Measurements from ENCODE around the gene TTBK1. TPM values are rescaled to one million over a fixed set of nuclear protein-coding genes. Genes with fewer than 3 reads are reported as not detected.

The TTBK1 gene
- total RNA-seq, 2 experiments from 2014 or later, result 0.30 to 0.40 TPM

GRCh38 chr6:43291708-43292107, 48.4 kb downstream of the TTBK1 start:
- no peaks in the 10 kb centered on the region for H3K36me3 Mint-ChIP-seq (ENCODE audit: low read depth)
- DNase-seq (no peak), ATAC-seq (no peak)
- ChIA-PET CTCF (interaction anchor here (0.6 to 0.7 kb wide), 3 partner anchors 17 to 68 kb away, joined by 3 read pairs; partner anchors contain the start of gene CRIP3), POLR2A (no interaction called here)
- H3K27me3 Mint-ChIP-seq, result peaks cover 2% of the 10 kb centered on the region
- intact Hi-C loops (cut with DNase I, micrococcal nuclease), result no loop called here
- no peaks in the 10 kb centered on the region for H3K4me1 Mint-ChIP-seq
- no peak overlapping the region for H3K27ac Mint-ChIP-seq
- no peaks in the 10 kb centered on the region for H3K9me3 Mint-ChIP-seq (ENCODE audit: low read depth)
- H3K4me3 Mint-ChIP-seq, result no peak overlapping the region

- no peaks in the 10 kb centered on the region for H3K27me3 Mint-ChIP-seq
- CTCF ChIA-PET, result interaction anchor here (0.7 kb wide), 1 partner anchor 16 kb away, joined by 3 read pairs; the partner anchor contains the start of gene CRIP3
- intact Hi-C loops (cut with DNase I, micrococcal nuclease), result no loop called here
These were observed 49.1 kb downstream of the TTBK1 start for GRCh38 chr6:43292341-43292740.

GRCh38 chr6:43292763-43293318, 49.6 kb downstream of the TTBK1 start:
- Mint-ChIP-seq H3K27ac (no peak overlapping the region), H3K4me1 (no peaks in the 10 kb centered on the region), H3K27me3 (no peaks in the 10 kb centered on the region), H3K9me3 (ENCODE audit: low read depth) (no peaks in the 10 kb centered on the region), H3K36me3 (ENCODE audit: low read depth) (no peaks in the 10 kb centered on the region), H3K4me3 (no peak overlapping the region)
- intact Hi-C loops (cut with DNase I, micrococcal nuclease), result no loop called here
- ChIA-PET CTCF (no interaction called here), POLR2A (no interaction called here)
- DNase-seq (no peak), ATAC-seq (no peak)

More at GRCh38 chr6:43292341-43292740, 49.1 kb downstream of the TTBK1 start:
- H3K9me3 Mint-ChIP-seq (ENCODE audit: low read depth), result no peaks in the 10 kb centered on the region
- H3K4me3 Mint-ChIP-seq, result no peak overlapping the region
- no peak overlapping the region for H3K27ac Mint-ChIP-seq
- no peaks in the 10 kb centered on the region for H3K4me1 Mint-ChIP-seq
- DNase-seq (no peak), ATAC-seq (no peak)
- POLR2A ChIA-PET, result no interaction called here
- H3K36me3 Mint-ChIP-seq (ENCODE audit: low read depth), result no peaks in the 10 kb centered on the region

GRCh38 chr6:43293698-43294097, 50.4 kb downstream of the TTBK1 start:
- Mint-ChIP-seq H3K9me3 (ENCODE audit: low read depth) (no peaks in the 10 kb centered on the region), H3K4me3 (no peak overlapping the region), H3K36me3 (ENCODE audit: low read depth) (no peaks in the 10 kb centered on the region), H3K27me3 (peaks cover under 1% of the 10 kb centered on the region), H3K4me1 (no peaks in the 10 kb centered on the region), H3K27ac (no peak overlapping the region)
- intact Hi-C loops (cut with DNase I, micrococcal nuclease), result no loop called here
- POLR2A ChIA-PET, result no interaction called here
- DNase-seq (no peak), ATAC-seq (no peak)
- CTCF ChIA-PET, result no interaction called here

- ChIA-PET POLR2A (no interaction called here), CTCF (no interaction called here)
- DNase-seq (no peak), ATAC-seq (no peak)
- Mint-ChIP-seq H3K4me3 (no peak overlapping the region), H3K36me3 (ENCODE audit: low read depth) (no peaks in the 10 kb centered on the region), H3K27me3 (peaks cover 2% of the 10 kb centered on the region), H3K27ac (no peak overlapping the region), H3K4me1 (no peaks in the 10 kb centered on the region), H3K9me3 (ENCODE audit: low read depth) (no peaks in the 10 kb centered on the region)
- intact Hi-C loops (cut with DNase I, micrococcal nuclease), result no loop called here
These were observed 51.3 kb downstream of the TTBK1 start for GRCh38 chr6:43294536-43294935.

- CTCF ChIA-PET, result interaction anchor here (0.7 to 1.4 kb wide), 4 partner anchors 33 to 613 kb away, joined by 3 to 6 read pairs (median 4); no protein-coding TSS in a partner anchor
- peaks cover 2% of the 10 kb centered on the region for H3K27me3 Mint-ChIP-seq
- POLR2A ChIA-PET, result no interaction called here
- DNase-seq, result no peak
- H3K4me1 Mint-ChIP-seq, result no peaks in the 10 kb centered on the region
- no peaks in the 10 kb centered on the region for H3K9me3 Mint-ChIP-seq (ENCODE audit: low read depth)
- no peaks in the 10 kb centered on the region for H3K36me3 Mint-ChIP-seq (ENCODE audit: low read depth)
- H3K4me3 Mint-ChIP-seq, result no peak overlapping the region
- no peak overlapping the region for H3K27ac Mint-ChIP-seq
- intact Hi-C loops (cut with DNase I, micrococcal nuclease), result no loop called here
- no peak for ATAC-seq
These were observed 52.2 kb downstream of the TTBK1 start for GRCh38 chr6:43295456-43295855.

GRCh38 chr6:43296780-43297497, 53.7 kb downstream of the TTBK1 start:
- H3K9me3 Mint-ChIP-seq (ENCODE audit: low read depth), result no peaks in the 10 kb centered on the region
- POLR2A ChIA-PET, result interaction anchor here (0.5 kb wide), 1 partner anchor 11 kb away, joined by 3 read pairs; no protein-coding TSS in a partner anchor
- DNase-seq, result no peak
- H3K4me3 Mint-ChIP-seq, result no peak overlapping the region
- H3K36me3 Mint-ChIP-seq (ENCODE audit: low read depth), result no peaks in the 10 kb centered on the region
- no peak for ATAC-seq
- H3K4me1 Mint-ChIP-seq, result no peaks in the 10 kb centered on the region
- intact Hi-C loops (cut with DNase I, micrococcal nuclease), result no loop called here
- no peak overlapping the region for H3K27ac Mint-ChIP-seq
- CTCF ChIA-PET, result interaction anchor here (0.6 to 1.4 kb wide), 7 partner anchors 10 to 1508 kb away, joined by 3 to 5 read pairs (median 3); no protein-coding TSS in a partner anchor
- peaks cover 4% of the 10 kb centered on the region for H3K27me3 Mint-ChIP-seq

GRCh38 chr6:43297644-43298564, 54.6 kb downstream of the TTBK1 start, which contains the start of gene SLC22A7:
Gene SLC22A7 (plus strand): TSS chr6:43298260. CDS start chr6:43298359, 99 bp downstream.
- Mint-ChIP-seq H3K27ac (no peak within 1 kb of the TSS), H3K4me1 (no peaks in the 10 kb centered on the region), H3K27me3 (peaks cover 4% of the 10 kb centered on the region), H3K36me3 (ENCODE audit: low read depth) (no peaks in the 10 kb centered on the region), H3K9me3 (ENCODE audit: low read depth) (no peaks in the 10 kb centered on the region), H3K4me3 (no peak within 1 kb of the TSS)
- ChIA-PET POLR2A (no interaction called here), CTCF (interaction anchor here (1.0 kb wide), 1 partner anchor 34 kb away, joined by 3 read pairs; no protein-coding TSS in a partner anchor)
- intact Hi-C loops (cut with DNase I, micrococcal nuclease), result no loop called here
- ATAC-seq (no peak), DNase-seq (no peak)

GRCh38 chr6:43298565-43299337, 55.5 kb downstream of the TTBK1 start:
- intact Hi-C loops (cut with DNase I, micrococcal nuclease), result no loop called here
- Mint-ChIP-seq H3K9me3 (ENCODE audit: low read depth) (no peaks in the 10 kb centered on the region), H3K4me1 (no peaks in the 10 kb centered on the region), H3K27me3 (peaks cover 4% of the 10 kb centered on the region), H3K4me3 (no peak overlapping the region), H3K27ac (no peak overlapping the region), H3K36me3 (ENCODE audit: low read depth) (no peaks in the 10 kb centered on the region)
- no peak for ATAC-seq
- no peak for DNase-seq
- ChIA-PET POLR2A (no interaction called here), CTCF (interaction anchor here (1.0 to 1.8 kb wide), 2 partner anchors 35 to 194 kb away, joined by 3 to 5 read pairs; no protein-coding TSS in a partner anchor)

- CTCF ChIA-PET, result interaction anchor here (1.3 to 1.8 kb wide), 2 partner anchors 9 to 193 kb away, joined by 5 to 6 read pairs; partner anchors contain the start of gene CRIP3
- Mint-ChIP-seq H3K4me1 (no peaks in the 10 kb centered on the region), H3K4me3 (no peak overlapping the region), H3K9me3 (ENCODE audit: low read depth) (no peaks in the 10 kb centered on the region), H3K27me3 (peaks cover 4% of the 10 kb centered on the region), H3K27ac (no peak overlapping the region), H3K36me3 (ENCODE audit: low read depth) (no peaks in the 10 kb centered on the region)
- DNase-seq (no peak), ATAC-seq (no peak)
- intact Hi-C loops (cut with DNase I, micrococcal nuclease), result no loop called here
- POLR2A ChIA-PET, result interaction anchor here (0.6 kb wide), 1 partner anchor 79 kb away, joined by 4 read pairs; no protein-coding TSS in a partner anchor
These were observed 56.3 kb downstream of the TTBK1 start for GRCh38 chr6:43299338-43300293.

Measured in activated CD4-positive, alpha-beta T cell treated with anti-CD3 and anti-CD28 coated beads for 36 hours (primary cell).